ENCODE results near the gene DNER.
"Not testable (repeated sequence)": the region's sequence is repeated elsewhere in the genome, so short reads cannot be mapped to it uniquely, and the experiment has no call there.

The DNER gene

GRCh38 chr2:229564300-229564907 lies 150.0 kb downstream of the DNER start:
- no peak for DNase-seq (ENCODE audit: low read depth in 2 of 2)

- no peak for DNase-seq (ENCODE audit: low read depth in 2 of 2)
These were observed 151.0 kb downstream of the DNER start for GRCh38 chr2:229563388-229563787.

- no peak for DNase-seq (ENCODE audit: low read depth in 2 of 2)
These were observed 151.8 kb downstream of the DNER start for GRCh38 chr2:229562472-229563127.

GRCh38 chr2:229559986-229560385 lies 154.4 kb downstream of the DNER start:
- no peak for DNase-seq (ENCODE audit: low read depth in 2 of 2)

GRCh38 chr2:229553091-229553490 lies 161.3 kb downstream of the DNER start:
- DNase-seq (ENCODE audit: low read depth in 2 of 2): no peak

GRCh38 chr2:229543176-229543873 lies 171.0 kb downstream of the DNER start:
- no peak for DNase-seq (ENCODE audit: low read depth in 2 of 2)

- DNase-seq (ENCODE audit: low read depth in 2 of 2): no peak
These were observed 174.7 kb downstream of the DNER start for GRCh38 chr2:229539628-229540027.

- no peak for DNase-seq (ENCODE audit: low read depth in 2 of 2)
These were observed 182.8 kb downstream of the DNER start for GRCh38 chr2:229531594-229531993.

- no peak for DNase-seq (ENCODE audit: low read depth in 2 of 2)
These were observed 183.9 kb downstream of the DNER start for GRCh38 chr2:229530434-229530833.

- DNase-seq (ENCODE audit: low read depth in 2 of 2): no peak
These were observed 185.5 kb downstream of the DNER start for GRCh38 chr2:229528846-229529245.

- DNase-seq (ENCODE audit: low read depth in 2 of 2): no peak
These were observed 187.4 kb downstream of the DNER start for GRCh38 chr2:229526951-229527350.

GRCh38 chr2:229524799-229525198 lies 189.6 kb downstream of the DNER start:
- no peak for DNase-seq (ENCODE audit: low read depth in 2 of 2)

- DNase-seq (ENCODE audit: low read depth in 2 of 2): no peak
These were observed 190.7 kb downstream of the DNER start for GRCh38 chr2:229523663-229524062.

- no peak for DNase-seq (ENCODE audit: low read depth in 2 of 2)
These were observed 192.8 kb downstream of the DNER start for GRCh38 chr2:229521576-229521975.

- no peak for DNase-seq (ENCODE audit: low read depth in 2 of 2)
These were observed 193.7 kb downstream of the DNER start for GRCh38 chr2:229520691-229521096.

- DNase-seq (ENCODE audit: low read depth in 2 of 2): no peak
These were observed 194.5 kb downstream of the DNER start for GRCh38 chr2:229519655-229520430.

- DNase-seq (ENCODE audit: low read depth in 2 of 2): no peak
These were observed 200.0 kb downstream of the DNER start for GRCh38 chr2:229514273-229514895.

- no peak for DNase-seq (ENCODE audit: low read depth in 2 of 2)
These were observed 202.8 kb downstream of the DNER start for GRCh38 chr2:229511524-229511923.

- not testable (repeated sequence) for DNase-seq (ENCODE audit: low read depth in 2 of 2)
These were observed 207.7 kb downstream of the DNER start for GRCh38 chr2:229506699-229507098.

GRCh38 chr2:229501051-229501794 lies 213.1 kb downstream of the DNER start:
- DNase-seq (ENCODE audit: low read depth in 2 of 2): no peak

GRCh38 chr2:229492034-229492433 lies 222.3 kb downstream of the DNER start:
- DNase-seq (ENCODE audit: low read depth in 2 of 2): no peak
